Thoracic aorta (tissue), 2 donors: ENCODE measurements around the gene TAS2R3. TPM values are rescaled to one million over a fixed set of nuclear protein-coding genes. Genes with fewer than 3 reads are reported as not detected.

Experiments used
- ATAC-seq: fragments of 150-250 bp; one replicate; pipeline ENCODE4 v1.8.0; 2017; ENCODE audit warnings: low read depth; ENCODE audit not compliant: insufficient number of reproducible peaks, low FRiP score
- DNase-seq: peaks from one replicate; pipeline ENCODE4 v3.0.0-alpha.2; 2020; ENCODE audit warnings: low spot score
- H3K27ac ChIP-seq, 2 donors: fragments of 200-600 bp; sonication (generic); 1 replicate in 1 of 2; 2 replicates in 1 of 2; pipeline ENCODE4 v1.5.1; 2016; ENCODE audit warnings: mild to moderate bottlenecking in 2 of 2, moderate library complexity in 2 of 2
- H3K27me3 ChIP-seq: fragments of 200-600 bp; sonication (generic); replicated peaks from 2 replicates; pipeline ENCODE4 v1.6.0; 2016; ENCODE audit warnings: mild to moderate bottlenecking; ENCODE audit not compliant: insufficient read depth
- H3K36me3 ChIP-seq: fragments of 200-600 bp; sonication (generic); one replicate; pipeline ENCODE4 v1.5.1; 2016
- H3K4me1 ChIP-seq, 2 donors: fragments of 200-600 bp; sonication (generic); 1 replicate in 1 of 2; 2 replicates in 1 of 2; pipeline versions ENCODE4 v1.5.1 to v1.6.0; 2016; ENCODE audit warnings: low read depth in 2 of 2, mild to moderate bottlenecking in 1 of 2; ENCODE audit not compliant: control insufficient read depth in 1 of 2
- H3K4me3 ChIP-seq: fragments of 200-600 bp; sonication (generic); 2 replicates; pipeline ENCODE4 v1.5.1; 2016; ENCODE audit warnings: mild to moderate bottlenecking
- H3K9me3 ChIP-seq: fragments of 200-600 bp; sonication (generic); 2 replicates; pipeline ENCODE4 v1.5.1; 2016
- total RNA-seq, 2 donors: library from RNA; depleted of rRNA; stranded (reverse); fragments of >200 nt; gene quantifications; one replicate each; pipeline versions ENCODE4 v1.1.0 to v1.2.3, GENCODE V29; 2016
- TF ChIP-seq, protein P1 (sequence below): fragments of 200-600 bp; sonication (generic); IDR thresholded peaks from one replicate; pipeline ENCODE4 v1.5.1; 2019; ENCODE audit warnings: antibody characterized with exemption

Gene TAS2R3, protein sequence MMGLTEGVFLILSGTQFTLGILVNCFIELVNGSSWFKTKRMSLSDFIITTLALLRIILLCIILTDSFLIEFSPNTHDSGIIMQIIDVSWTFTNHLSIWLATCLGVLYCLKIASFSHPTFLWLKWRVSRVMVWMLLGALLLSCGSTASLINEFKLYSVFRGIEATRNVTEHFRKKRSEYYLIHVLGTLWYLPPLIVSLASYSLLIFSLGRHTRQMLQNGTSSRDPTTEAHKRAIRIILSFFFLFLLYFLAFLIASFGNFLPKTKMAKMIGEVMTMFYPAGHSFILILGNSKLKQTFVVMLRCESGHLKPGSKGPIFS
- total RNA-seq, result under 1 TPM in 1 of 2 donors, not detected in 1; 0.41 TPM

DNA sequence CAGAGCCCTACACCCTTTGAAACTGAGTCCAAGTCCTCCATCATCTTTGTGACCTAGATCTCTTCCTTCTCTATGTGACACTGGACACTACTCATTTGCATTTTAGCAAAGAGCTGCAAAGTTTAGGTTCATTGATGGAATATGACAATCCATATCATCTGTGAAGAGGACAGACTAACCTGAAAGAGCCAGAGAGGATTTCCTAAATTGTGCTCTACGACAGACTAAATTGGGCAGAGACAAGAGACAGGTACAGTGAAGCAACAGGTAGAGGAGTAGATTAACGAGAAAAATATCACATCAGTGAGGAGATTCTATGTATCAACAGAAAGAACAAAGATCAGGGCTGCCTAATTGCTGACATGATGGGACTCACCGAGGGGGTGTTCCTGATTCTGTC is at the start of gene TAS2R3:
Gene TAS2R3 (plus strand): TSS at position 301 of the 400 bp plus-strand sequence. CDS start 62 bp downstream, at position 363.
- Histone ChIP-seq H3K4me3 (no peak within 1 kb of the TSS), H3K27ac (no peak within 1 kb of the TSS), H3K9me3 (no peaks in the 10 kb centered on the region), H3K36me3 (peaks cover 12% of the 10 kb centered on the region), H3K27me3 (no peaks in the 10 kb centered on the region), H3K4me1 (no peaks in the 10 kb centered on the region)
- DNase-seq (no peak), ATAC-seq (no peak)
- TF ChIP-seq, protein P1, sequence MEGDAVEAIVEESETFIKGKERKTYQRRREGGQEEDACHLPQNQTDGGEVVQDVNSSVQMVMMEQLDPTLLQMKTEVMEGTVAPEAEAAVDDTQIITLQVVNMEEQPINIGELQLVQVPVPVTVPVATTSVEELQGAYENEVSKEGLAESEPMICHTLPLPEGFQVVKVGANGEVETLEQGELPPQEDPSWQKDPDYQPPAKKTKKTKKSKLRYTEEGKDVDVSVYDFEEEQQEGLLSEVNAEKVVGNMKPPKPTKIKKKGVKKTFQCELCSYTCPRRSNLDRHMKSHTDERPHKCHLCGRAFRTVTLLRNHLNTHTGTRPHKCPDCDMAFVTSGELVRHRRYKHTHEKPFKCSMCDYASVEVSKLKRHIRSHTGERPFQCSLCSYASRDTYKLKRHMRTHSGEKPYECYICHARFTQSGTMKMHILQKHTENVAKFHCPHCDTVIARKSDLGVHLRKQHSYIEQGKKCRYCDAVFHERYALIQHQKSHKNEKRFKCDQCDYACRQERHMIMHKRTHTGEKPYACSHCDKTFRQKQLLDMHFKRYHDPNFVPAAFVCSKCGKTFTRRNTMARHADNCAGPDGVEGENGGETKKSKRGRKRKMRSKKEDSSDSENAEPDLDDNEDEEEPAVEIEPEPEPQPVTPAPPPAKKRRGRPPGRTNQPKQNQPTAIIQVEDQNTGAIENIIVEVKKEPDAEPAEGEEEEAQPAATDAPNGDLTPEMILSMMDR, result no peak

DNA sequence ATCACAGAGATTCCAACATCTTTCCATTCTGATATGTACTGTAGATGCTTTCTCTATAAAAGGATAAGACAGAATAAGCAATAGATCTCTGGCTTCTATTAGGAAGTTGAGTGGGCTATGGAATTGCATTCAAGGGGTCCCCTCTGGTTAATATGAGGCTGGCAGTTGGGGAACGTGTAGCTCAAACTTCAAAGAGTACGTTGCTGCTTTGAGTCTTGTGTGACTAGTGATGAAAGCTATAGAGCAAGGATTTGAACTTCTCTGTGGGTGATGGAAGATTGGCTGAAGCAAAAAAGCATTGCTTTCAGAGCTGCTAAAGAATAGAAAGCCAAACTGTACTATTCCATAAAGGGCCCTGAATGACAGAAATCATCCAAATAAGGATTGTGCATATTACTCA is 49.3 kb upstream of the TAS2R3 start:
- TF ChIP-seq, protein P1, result no peak
- no peaks in the 10 kb centered on the region for H3K9me3 ChIP-seq
- no peak overlapping the region for H3K4me3 ChIP-seq
- no peaks in the 10 kb centered on the region for H3K27me3 ChIP-seq
- no peaks in the 10 kb centered on the region for H3K4me1 ChIP-seq
- DNase-seq (no peak), ATAC-seq (no peak)
- H3K27ac ChIP-seq, result no peak overlapping the region
- H3K36me3 ChIP-seq, result no peaks in the 10 kb centered on the region

DNA sequence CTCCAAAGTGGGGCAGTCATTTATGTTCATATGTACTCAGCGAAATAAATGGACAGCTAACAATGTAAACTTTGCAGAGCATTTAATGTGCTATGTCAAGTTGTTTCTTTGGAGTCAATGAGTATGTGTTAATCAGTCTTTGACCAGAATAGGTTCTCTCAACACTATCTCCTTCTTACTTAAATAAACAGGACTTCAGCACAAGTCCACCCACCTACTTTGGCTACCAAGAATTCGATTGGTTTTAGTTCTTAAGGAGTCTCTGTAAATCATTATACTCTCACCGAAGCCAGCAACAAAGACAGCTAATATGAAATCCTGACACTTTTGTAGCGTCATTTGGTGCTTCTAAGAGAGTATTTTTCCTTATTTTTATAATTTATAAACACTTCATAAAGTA is 48.9 kb upstream of the TAS2R3 start:
- Histone ChIP-seq H3K4me1 (no peaks in the 10 kb centered on the region), H3K9me3 (no peaks in the 10 kb centered on the region), H3K27ac (no peak overlapping the region), H3K27me3 (no peaks in the 10 kb centered on the region), H3K4me3 (no peak overlapping the region), H3K36me3 (no peaks in the 10 kb centered on the region)
- no peak for DNase-seq
- TF ChIP-seq, protein P1, result no peak
- ATAC-seq, result no peak

DNA sequence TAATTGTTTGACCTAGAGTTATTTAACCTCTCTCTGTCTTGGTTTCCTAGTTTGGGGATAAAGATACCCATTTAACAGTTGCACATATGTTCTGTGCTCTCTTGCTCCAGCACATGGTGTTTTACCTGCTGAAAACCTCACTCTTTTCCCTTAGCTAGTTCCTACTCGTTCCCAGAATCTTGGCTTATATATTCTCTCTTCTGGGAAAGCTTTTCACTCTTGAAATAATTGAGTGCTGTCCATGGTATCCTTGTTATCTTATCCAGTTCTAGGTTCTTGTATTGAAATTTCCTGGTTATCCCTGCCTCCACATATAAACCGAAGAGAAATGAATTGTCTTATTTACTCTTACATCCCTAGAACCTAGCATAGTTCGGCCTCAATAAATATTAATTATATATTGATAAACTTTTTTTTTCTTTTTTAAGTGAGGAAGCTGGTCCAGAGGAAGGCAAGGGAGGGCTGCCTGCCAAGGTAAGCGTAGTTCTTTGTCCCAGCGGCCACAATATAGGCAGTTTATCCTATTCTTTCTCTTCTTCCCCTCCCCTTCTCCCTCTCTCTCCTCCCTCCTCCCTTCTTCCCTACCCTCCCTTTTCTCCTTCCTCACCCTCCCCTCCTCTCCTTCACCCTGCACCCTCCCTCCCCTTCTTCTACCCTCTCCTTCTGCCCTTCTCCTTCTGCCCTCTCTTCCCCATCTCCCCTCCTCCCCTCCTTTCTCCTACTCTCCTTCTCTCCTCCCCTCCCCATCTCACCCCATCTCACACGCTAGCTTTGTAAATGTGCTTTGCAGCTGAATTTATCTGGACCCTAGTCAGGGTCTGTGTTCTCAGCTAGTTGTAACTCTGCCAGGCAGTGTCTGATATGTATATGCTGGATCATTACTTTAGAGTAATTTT is 47.9 kb upstream of the TAS2R3 start:
- Histone ChIP-seq H3K27me3 (no peaks in the 10 kb centered on the region), H3K36me3 (no peaks in the 10 kb centered on the region), H3K27ac (no peak overlapping the region), H3K4me1 (no peaks in the 10 kb centered on the region), H3K9me3 (no peaks in the 10 kb centered on the region), H3K4me3 (no peak overlapping the region)
- TF ChIP-seq, protein P1, result no peak
- ATAC-seq (no peak), DNase-seq (no peak)

DNA sequence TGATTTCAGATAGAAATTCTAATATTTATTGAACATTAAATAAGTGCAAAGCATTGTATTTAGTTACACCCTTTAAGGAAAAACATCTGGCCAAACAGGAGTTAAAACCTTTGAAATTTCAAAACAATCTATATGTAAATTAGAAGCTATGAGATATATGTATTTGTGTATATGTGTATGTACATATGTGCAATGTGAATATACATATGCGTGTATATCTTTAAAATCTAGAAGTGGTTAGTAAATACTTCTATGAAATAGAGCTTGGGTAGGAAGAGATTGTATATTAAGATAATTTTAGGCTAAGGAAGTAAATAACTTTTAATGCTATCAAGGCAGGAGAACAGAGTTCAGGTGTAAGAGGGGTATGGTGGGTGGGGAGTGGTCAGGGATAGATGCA is 46.4 kb upstream of the TAS2R3 start:
- H3K4me1 ChIP-seq, result no peaks in the 10 kb centered on the region
- ATAC-seq, result no peak

More for the DNA sequence above, 46.4 kb upstream of the TAS2R3 start:
- DNase-seq, result no peak
- H3K9me3 ChIP-seq, result no peaks in the 10 kb centered on the region
- no peak overlapping the region for H3K4me3 ChIP-seq
- TF ChIP-seq, protein P1, result no peak
- no peaks in the 10 kb centered on the region for H3K36me3 ChIP-seq
- H3K27me3 ChIP-seq, result no peaks in the 10 kb centered on the region
- no peak overlapping the region for H3K27ac ChIP-seq
